GM21447 (cell line): ENCODE data around the gene TKTL1.

ENCODE experiments used
- ATAC-seq: cut with Tn5 transposase; IDR thresholded peaks from one replicate; pipeline ENCODE4 v1.9.1; 2021; ENCODE audit not compliant: unreplicated experiment

The TKTL1 gene

DNA sequence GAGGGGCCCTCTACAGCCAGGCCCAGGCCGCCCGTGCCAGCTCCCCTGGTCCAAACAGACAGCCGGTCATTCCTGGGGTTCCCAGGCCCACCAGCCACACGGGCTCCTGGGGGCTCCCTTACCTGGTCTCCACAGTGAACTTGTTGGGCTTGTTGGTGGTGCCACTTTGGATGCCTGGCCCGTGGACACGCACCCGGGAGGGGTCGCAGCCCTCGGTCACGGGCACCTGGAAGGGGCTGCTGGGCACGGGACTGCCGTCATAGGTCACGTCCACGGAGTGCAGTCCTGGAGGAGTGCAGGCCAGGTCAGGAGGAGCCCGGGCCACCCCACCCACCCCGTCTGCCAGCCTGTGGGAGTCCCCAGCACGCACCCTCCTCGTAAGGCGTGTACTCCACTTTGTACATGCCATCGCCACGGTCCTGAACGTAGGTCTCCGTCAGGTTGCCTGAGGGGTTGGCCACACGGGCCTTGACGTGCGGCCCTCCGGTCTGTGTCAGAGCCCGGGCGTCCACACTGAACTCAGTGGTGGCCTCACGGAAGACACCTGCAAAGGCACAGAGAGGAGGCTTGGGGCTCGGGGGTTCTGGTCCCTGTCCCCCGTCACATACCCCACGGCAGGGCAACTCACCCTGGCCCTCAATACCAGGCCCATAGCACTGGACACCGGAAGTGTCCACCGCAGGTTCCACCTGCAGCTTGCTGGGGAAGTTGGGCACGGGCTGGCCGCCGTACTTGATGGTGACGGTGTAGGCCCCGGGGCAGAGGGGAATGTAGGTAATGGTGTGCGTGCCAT lies 64.0 kb downstream of the TKTL1 start:
- ATAC-seq = no peak

DNA sequence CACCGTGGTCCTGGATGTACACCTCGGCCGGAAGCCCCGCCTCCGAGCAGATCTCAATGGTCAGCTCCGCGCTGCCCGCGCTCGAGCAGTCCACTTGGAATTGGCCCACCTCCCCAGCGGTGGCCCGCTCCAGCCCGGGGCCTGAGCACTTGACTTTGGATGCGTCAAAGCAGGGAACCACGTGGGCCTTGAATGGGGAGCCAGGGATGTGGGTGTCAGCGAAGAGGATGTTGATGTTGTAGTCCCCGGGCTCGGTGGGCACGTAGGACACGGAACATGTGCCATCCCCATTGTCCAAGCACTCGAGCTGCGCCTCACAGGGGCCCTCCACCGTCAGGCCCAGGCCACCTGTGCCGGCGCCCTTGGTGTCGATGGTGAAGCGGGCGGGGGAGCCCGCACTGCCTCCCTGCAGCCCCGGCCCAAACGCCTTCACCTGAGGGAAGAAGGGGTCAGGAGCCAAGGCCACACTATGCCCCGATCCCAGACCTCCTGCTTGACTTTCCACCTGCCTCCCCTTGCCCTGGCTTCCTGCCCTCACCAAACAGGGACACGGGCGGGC lies 64.6 kb downstream of the TKTL1 start:
- ATAC-seq = no peak

DNA sequence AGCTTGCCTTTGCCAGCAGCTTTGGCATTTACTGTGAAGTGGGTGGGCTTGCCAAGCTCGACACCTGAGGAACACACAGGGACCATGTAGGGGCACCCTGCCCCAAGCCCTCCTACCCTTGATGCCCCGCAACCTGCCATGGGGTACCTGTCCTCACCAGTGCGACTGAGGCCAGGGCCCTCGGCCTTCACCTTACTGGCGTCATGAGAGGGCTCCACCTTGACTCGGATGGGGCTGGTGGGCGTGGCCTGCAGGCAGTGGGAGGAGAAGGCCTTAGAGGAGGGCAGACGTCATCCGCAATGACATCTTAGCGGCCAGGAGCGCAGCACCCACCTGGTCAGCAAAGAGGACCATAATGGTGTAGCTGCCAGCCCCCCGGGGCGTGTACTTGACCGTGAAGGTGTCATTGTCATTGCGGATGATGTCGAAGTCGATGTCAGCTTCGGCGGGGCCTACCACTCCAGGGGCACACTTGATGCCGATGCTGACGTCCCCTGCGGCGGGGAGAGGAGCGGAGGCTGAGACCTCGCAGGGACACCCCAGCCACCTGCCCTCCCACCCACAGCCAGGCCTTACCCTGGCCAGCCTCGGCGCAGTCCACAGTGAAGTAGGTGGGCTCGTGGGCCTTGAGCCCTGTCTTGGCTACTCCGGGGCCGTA lies 66.6 kb downstream of the TKTL1 start:
- ATAC-seq = no peak

DNA sequence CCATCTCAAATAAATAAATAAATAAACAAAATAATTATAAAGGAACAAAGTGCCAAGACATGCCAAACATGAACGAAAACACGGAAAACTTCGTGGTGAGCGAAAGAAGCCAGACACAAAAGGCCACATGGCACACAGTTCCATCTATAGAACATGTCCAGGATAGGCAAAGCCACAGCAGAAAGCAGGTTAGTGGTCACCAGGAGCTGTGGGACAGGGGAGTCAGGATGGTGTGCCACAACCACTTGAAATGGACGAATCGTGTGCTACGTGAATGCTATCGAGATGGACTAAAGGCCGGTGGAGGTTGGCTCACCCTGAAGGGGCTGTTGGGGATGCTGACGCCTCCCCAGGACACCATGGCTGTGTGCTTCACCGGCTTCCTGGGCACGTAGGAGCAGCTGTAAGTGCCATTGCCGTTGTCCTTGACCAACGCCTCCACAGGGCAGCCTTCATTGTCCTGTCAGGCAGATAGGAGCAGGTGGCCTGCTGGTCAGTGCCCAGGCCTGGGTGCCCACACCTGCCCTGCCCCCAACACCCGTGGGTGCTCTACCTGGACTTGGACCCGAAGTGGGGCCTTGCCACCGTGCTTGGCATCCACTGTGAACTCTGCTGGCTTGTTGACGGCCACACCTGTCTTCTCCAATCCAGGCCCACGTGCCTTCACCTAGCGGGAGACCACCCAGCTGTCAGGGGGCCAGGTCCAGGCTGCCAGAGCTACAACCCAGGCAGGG lies 68.3 kb downstream of the TKTL1 start:
- no peak for ATAC-seq

DNA sequence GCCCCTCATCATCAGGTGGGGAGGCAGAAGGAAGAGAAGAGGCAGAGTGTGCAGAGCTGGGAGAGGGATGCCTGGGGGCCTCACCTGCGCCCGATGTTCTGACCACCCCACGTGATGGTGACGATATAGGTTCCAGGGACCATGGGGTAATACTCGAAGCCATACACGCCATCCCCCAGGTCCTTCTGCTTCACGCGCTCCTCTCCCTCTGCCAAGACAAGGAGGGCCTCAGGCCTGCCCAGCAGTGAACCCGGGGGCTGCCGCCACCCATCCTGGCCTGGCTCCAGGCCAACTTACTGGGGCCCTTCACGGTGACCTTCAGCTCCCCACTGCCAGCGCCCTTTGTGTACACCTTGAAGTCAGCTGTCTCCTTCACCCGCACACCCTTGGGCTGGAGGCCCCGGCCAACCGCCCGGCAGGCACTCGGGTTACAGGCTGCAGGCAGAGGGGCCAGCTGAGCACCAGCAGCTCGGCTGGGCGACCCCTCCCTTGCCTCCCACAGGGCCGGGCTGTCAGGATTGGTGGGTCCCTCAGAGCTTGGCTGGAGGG lies 69.5 kb downstream of the TKTL1 start:
- ATAC-seq = no peak

DNA sequence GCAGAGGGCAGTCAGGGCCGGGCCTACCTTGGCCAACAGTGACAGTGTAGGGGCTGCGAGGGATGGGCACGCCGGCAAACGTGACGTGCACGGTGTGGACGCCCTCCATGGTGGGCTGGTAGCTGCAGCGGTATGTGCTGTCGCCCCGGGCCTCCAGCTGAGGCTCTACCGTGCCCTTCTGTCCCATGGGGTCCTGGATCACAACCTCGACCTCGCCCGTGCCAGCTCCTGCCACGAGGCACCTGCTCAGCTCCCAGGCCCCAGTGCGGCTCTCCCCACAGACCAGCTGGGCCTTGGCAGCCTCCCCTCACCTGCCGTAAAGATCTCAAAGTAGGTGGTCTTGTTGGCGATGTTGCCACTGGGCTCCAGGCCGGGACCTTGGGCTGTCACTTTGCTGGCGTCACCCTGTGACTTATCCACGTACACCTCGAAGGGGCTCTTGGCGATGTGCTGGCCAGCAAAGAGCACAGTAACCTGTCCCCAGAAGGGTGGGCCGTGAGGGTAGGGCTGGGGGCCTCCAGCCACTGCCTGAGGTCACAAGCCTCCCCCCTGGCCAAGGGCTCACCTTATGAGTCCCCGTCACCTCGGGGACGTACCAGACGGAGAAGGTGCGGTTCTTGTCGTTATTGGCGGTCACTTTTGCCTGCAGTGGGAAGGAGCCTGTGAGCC lies 70.5 kb downstream of the TKTL1 start:
- ATAC-seq = no peak

DNA sequence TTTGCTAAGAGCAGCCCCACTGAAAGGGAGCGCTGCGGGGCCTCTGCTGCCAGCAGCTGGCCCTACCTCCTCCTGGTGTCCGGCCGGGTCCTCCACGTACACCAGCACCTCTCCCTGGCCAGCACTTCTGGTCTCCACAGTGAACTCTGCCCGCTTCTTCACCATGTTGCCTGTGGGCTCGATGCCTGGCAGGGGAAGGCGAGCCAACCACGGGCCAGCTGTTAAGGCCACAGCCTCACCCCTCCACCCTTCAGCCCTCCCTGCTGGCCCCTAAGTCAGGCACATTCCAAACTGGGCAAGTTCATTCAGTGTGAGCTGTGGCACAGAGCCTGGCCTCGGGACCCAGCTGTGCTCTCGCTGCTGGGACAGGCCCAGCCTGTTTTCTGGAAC lies 71.1 kb downstream of the TKTL1 start:
- no peak for ATAC-seq

DNA sequence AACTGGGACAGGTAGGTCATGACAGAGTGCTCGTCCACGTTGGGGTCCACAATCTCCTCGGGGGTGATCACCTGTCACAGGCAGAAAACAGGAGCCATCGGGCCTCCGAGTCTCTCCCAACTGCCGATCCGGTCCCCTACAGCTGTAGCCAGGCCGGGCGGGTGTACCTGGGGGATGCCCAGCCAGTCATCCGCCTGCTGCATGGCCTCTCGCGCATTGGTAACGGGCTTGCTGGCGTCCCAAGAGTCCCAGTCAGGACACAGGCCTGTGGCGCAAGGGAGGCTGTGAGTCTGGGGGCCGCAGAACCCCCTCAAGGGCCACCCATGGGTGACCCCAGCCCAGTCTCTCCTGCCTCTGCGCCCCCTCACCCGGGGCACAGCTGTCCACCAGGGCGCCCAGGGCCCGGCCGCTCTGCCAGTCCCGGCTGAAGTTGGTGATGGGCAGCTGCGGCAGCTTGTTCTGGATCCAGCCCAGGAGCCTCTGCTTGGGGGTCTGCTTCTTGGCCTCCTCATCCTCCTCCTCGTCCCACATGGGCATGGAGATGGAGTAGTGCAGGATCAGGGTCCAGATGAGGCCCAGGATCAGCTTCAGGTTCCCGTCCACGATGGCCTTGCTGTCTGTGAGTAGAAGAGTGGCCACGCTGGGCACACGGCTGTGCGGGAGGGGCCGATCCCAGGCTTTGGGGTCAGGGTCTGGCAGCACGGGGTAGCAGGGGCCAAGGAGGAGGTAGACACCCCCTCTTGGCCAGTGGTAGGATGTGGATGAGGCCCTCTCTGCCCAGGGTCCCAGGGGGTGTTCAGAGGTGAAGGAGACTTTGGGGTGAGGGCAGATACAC lies 72.1 kb downstream of the TKTL1 start:
- ATAC-seq = no peak

DNA sequence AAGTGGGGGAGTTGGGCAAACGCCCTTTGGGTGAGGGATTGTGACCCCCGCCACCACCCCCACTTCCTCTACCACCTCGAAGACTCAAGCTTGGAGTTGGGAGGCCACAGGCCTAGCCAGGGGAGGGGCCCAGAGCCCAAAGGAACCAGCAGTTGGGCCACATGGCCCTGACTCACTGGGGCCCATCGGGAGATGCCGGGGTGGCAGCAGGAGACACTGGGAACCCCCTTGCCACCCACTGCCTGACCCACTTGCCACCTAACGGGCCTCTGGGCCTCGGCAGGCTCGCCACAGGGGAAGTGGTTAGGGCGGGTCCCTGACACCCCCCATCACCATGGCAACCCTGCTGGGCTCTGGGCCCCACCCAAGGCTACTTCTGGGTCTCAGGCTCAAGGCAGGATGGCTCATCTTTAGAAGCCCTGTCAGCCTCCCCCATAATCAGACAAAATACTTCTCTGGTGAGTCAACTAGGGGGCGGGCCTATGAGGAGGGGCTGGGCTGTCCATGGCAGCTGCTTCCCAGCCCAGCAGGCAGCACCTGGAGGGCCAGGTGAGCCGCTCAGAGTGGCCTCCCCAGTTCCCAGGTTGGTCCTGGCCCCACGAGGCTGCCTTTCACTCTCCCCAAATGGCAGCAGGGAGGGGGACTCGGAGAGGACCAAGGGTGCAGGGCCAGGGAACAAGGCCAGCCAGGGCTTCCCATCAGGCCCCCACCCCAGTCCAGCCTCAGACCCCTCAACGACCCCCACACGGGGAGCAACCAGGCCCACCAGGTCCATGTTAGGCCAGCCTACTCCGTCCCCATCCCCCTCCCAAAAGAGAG lies 73.2 kb downstream of the TKTL1 start:
- peak; percentile 28 for ATAC-seq

DNA sequence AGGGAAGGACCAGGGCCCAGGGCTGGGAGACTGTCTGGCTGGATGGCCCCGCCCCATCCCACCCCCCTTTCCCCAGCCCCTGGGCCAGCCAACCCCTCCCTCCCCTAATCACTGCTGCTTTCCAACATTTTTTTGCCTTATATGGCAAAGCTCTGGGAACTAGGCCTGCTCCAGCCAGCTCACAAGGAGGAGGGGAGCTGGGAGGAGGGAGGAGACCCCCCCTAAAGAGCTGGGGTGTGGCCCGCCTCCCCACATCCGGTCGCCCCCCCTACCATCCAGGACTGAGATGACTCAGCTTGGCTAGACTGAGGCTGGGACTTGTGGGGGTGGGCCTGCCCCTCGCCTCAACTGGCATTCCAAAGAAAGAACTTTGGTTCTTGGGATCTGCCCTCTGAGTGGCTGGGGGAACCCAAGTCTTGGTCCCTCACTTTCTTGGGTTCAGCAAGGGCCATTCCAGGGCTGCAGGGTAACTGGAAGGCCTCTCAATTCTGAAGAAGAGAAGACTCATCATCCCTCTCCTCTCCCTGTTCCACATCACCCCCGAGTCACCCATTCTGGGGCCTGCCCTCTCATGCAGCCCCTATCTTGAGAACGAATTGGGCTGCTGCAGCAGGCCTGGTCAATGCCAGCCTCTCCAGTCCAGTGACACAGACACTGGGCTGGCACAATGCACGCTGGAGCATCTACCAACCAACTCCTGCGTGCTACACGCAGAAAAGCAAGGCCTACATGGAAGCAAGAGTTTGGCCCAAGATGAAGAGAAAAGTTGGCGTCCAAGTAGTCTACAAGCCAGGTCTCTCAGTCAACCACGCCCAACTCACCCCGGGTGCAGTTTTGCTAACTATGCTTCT lies 74.1 kb downstream of the TKTL1 start:
- no peak for ATAC-seq

DNA sequence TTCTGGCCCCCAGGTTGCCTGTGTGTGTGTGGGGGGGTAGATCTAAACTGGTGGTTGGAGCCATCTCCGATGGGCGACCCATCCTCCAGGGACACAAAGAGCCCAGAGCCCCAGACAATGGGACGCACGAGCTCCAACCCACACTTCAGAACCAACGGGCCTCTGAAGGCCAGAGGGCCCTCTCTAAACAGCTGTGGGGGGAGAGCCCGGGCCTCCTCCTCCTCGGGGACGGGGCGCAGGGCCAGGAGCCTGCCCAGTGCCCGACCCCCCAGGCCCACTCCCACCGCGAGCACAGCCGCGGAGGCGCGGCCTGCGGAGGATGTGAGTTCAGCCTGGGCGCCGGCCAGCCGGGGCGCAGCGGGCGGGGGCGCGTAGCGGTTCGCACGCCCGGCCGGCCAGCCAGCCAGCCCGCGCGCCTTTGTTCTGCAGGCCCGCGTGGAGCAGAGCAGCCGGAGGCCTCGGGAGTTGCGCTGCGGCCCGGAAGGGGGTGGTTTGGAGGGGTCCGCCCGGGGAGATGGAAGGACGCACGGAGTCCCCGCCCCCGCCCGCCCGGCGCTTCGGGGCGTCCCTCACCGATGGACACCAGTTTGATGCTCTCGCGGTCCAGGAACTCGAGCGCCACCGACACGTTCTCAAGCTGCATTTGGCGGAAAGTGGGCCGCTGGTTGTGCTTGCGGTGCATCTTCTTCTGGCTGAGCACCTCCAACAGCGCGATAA lies 74.9 kb downstream of the TKTL1 start:
- ATAC-seq = no peak

DNA sequence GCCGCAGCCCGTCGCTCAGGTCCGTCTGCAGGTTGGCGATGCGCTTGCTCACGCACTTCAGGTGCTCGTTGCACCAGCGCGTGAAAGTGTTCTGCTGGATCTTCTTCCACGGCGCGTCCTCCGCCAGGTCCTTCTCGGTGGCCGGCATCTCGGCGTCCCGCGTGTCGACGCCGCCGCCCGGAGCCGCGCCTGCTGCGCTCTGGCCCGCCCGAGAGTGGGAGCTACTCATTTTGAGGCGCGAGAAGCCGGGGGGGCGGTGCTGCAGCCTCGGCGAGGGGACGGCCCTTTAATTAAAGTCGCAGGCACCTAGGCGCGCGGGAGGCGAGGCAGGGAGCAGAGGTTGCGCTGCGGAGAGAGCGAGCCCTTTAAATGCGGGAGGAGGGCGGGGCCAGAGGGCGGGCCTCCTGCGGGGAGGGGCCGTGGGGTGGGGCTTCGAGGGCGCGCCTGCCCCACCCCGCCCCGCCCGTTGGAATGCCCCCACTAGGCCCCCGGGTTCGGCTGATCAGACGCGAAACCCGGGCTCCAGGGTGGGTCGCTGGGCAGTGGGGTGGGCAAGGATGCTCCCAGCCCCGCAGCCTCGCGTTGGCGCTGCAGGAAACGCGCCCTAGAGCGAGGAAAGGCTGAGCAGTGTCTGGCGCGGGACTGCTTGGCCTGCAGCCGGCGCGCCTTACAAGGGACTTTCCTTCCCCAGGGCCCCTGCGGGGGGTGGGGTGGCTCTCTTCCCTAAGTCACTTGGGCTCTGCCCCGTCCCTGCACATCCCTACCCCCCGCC lies 75.6 kb downstream of the TKTL1 start:
- peak; percentile 54 for ATAC-seq

DNA sequence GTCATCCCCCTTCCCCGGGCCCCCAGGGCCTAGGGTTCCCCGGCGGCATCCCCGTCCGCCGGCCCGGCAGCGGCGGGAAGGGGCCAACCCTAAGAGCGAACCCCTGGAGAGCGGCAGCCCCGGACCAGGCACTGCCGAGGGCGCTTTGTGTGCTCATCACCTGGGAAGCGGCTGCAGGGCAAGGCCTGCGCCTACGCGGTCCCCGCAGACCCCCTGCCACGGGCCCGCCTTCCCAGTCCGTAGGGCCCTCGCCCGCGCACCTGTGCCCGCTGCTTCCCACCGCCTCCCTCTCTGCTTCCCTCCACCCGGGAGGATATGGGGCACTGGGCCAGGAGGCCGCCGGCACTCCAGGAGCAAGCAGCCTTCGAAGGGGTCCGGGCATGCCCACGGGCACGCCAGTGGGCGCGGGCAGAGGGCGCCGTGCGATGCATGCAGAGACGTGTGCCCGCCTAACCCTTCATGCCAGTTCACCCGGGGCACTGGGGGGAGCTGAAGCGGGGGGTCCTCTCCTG lies 76.2 kb downstream of the TKTL1 start:
- no peak for ATAC-seq

DNA sequence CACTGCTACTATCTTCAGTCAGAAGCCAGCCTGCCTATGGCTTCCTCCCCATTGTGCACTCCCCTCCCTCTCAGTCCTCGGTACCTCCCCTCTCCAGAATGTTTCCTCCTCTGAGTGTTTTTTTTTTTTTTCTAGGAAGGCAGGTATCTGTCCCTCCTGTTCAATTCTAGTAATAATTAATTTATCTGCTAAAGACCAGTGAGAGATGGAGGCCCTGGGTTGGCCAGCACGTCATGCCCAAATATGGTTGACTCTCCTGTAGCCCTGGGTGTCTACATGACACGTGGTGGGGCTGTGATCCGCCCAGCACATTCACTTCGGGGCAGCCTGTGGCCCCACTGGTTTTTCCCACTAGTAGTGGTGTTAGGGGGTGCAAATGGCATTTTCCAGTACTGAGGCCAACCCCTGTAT lies 77.0 kb downstream of the TKTL1 start:
- no peak for ATAC-seq

DNA sequence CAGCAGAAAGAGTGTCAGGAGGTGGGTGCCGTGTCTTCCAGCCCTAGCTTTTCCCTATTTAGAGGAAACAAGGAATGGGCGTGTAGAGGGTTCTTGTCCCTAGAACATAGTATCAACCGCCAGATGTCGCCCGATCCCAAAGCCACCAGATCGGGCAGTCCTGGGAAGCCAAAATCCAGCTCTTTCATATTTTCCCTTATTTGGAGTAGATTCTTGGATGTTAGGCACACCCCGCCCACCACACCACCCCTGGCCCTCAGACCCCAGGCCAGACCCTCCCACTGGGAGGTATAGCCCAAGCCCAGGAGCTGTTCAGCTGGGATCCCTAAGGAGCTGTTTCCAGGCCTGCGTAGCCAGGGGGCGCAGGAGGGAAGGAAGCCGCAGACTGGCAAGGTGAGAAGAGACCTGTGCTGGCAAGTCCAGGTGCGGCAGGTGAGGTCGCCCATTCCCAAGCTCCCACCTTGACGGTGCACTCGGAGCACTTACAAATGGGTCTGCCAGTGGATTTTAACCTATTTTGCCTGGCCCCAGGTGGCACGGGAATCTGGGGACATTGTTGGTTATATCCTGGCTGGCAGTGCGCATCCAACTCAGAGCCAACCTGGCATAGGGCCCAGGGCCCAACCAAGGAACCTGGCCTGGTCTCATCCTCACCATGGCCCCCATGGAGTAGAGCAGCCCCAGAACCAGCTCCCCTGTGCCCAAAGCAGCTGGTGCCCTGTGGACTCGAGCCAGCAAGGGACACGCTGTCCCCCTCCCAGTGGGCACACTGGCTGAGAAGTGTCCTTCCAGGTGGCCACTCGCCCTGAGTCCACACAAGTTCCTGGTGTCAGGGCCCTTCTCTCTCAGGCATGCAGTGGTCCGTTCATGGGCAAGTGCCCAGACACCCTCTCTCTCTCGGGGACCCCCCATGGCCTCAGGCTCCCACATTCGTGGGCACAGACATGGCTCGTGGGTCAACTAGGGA lies 78.0 kb downstream of the TKTL1 start:
- ATAC-seq = no peak
